Measurements from ENCODE around the gene IRX1.

IRX1 gene

GRCh38 chr5:3601061-3601710, 5.6 kb downstream of the IRX1 start:
- no peak for DNase-seq

GRCh38 chr5:3601911-3602782, 6.5 kb downstream of the IRX1 start:
- no peak for DNase-seq

- DNase-seq = no peak
These were observed 7.3 kb downstream of the IRX1 start for GRCh38 chr5:3602785-3603502.

- no peak for DNase-seq
These were observed 8.9 kb downstream of the IRX1 start for GRCh38 chr5:3604501-3604900.

GRCh38 chr5:3605298-3606010, 9.8 kb downstream of the IRX1 start:
- DNase-seq = no peak

GRCh38 chr5:3606121-3606831, 10.6 kb downstream of the IRX1 start:
- DNase-seq = no peak

GRCh38 chr5:3607541-3608181, 12.0 kb downstream of the IRX1 start:
- DNase-seq = no peak

- DNase-seq = no peak
These were observed 13.6 kb downstream of the IRX1 start for GRCh38 chr5:3609120-3609681.

GRCh38 chr5:3612591-3613042, 17.0 kb downstream of the IRX1 start:
- DNase-seq = no peak

- DNase-seq = no peak
These were observed 18.1 kb downstream of the IRX1 start for GRCh38 chr5:3613726-3614125.

- DNase-seq = no peak
These were observed 19.6 kb downstream of the IRX1 start for GRCh38 chr5:3615217-3615616.

- no peak for DNase-seq
These were observed 20.2 kb downstream of the IRX1 start for GRCh38 chr5:3615829-3616228.

- no peak for DNase-seq
These were observed 23.9 kb downstream of the IRX1 start for GRCh38 chr5:3619579-3619978.

GRCh38 chr5:3622961-3623360, 27.3 kb downstream of the IRX1 start:
- no peak for DNase-seq

- no peak for DNase-seq
These were observed 30.0 kb downstream of the IRX1 start for GRCh38 chr5:3625626-3626025.

- no peak for DNase-seq
These were observed 38.4 kb downstream of the IRX1 start for GRCh38 chr5:3634061-3634460.

GRCh38 chr5:3639175-3639574, 43.5 kb downstream of the IRX1 start:
- no peak for DNase-seq

- DNase-seq = no peak
These were observed 46.6 kb downstream of the IRX1 start for GRCh38 chr5:3642231-3642630.

GRCh38 chr5:3650320-3650719, 54.7 kb downstream of the IRX1 start:
- no peak for DNase-seq

GRCh38 chr5:3650868-3651267, 55.2 kb downstream of the IRX1 start:
- no peak for DNase-seq
